Femur (tissue), 1 donor: ENCODE results near the gene STARD10.
"Not testable (repeated sequence)": the region's sequence is repeated elsewhere in the genome, so short reads cannot be mapped to it uniquely, and the experiment has no call there.

Source experiments
- DNase-seq: peaks from one replicate; pipeline ENCODE4 v3.0.0-alpha.2; 2017

The STARD10 gene

GRCh38 chr11:72826191-72826941 lies 32.5 kb upstream of the STARD10 start:
- no peak for DNase-seq

- no peak for DNase-seq
Measured at GRCh38 chr11:72825661-72826060, 31.8 kb upstream of the STARD10 start.

GRCh38 chr11:72824811-72825505 lies 31.1 kb upstream of the STARD10 start:
- no peak for DNase-seq

GRCh38 chr11:72824020-72824419 lies 30.2 kb upstream of the STARD10 start:
- DNase-seq: no peak

GRCh38 chr11:72823105-72823804 lies 29.4 kb upstream of the STARD10 start:
- no peak for DNase-seq

GRCh38 chr11:72821920-72822799 lies 28.3 kb upstream of the STARD10 start:
- DNase-seq: peak; percentile 96

GRCh38 chr11:72821221-72821919 lies 27.5 kb upstream of the STARD10 start:
- peak; percentile 40 for DNase-seq

GRCh38 chr11:72820439-72821139 lies 26.7 kb upstream of the STARD10 start:
- DNase-seq: no peak

- DNase-seq: no peak
Measured at GRCh38 chr11:72818971-72819370, 25.1 kb upstream of the STARD10 start.

- DNase-seq: no peak
Measured at GRCh38 chr11:72817966-72818365, 24.1 kb upstream of the STARD10 start.

GRCh38 chr11:72816404-72816990 lies 22.6 kb upstream of the STARD10 start:
- DNase-seq: no peak

- no peak for DNase-seq
Measured at GRCh38 chr11:72815110-72815618, 21.3 kb upstream of the STARD10 start.

GRCh38 chr11:72814286-72815109 lies 20.7 kb upstream of the STARD10 start, which contains the start of gene ATG16L2:
ATG16L2 (plus strand) TSS chr11:72814411; CDS start chr11:72814446, 35 bp downstream.
- DNase-seq: peak; percentile 92

- no peak for DNase-seq
Measured at GRCh38 chr11:72813740-72814285, 20.0 kb upstream of the STARD10 start.

GRCh38 chr11:72812967-72813739 lies 19.3 kb upstream of the STARD10 start:
- DNase-seq: peak; percentile 45

GRCh38 chr11:72812604-72812966 lies 18.7 kb upstream of the STARD10 start:
- no peak for DNase-seq

- not testable (repeated sequence) for DNase-seq
Measured at GRCh38 chr11:72811686-72812085, 17.8 kb upstream of the STARD10 start.

- no peak for DNase-seq
Measured at GRCh38 chr11:72808331-72808798, 14.5 kb upstream of the STARD10 start.
